Suppressor macrophage treated with lipopolysaccharide for 4 hours (primary cell): ENCODE data around the gene ELANE.

Experiments
- DNase-seq: peaks from one replicate; pipeline ENCODE4 v3.0.0-alpha.2; 2020

Gene ELANE

DNA sequence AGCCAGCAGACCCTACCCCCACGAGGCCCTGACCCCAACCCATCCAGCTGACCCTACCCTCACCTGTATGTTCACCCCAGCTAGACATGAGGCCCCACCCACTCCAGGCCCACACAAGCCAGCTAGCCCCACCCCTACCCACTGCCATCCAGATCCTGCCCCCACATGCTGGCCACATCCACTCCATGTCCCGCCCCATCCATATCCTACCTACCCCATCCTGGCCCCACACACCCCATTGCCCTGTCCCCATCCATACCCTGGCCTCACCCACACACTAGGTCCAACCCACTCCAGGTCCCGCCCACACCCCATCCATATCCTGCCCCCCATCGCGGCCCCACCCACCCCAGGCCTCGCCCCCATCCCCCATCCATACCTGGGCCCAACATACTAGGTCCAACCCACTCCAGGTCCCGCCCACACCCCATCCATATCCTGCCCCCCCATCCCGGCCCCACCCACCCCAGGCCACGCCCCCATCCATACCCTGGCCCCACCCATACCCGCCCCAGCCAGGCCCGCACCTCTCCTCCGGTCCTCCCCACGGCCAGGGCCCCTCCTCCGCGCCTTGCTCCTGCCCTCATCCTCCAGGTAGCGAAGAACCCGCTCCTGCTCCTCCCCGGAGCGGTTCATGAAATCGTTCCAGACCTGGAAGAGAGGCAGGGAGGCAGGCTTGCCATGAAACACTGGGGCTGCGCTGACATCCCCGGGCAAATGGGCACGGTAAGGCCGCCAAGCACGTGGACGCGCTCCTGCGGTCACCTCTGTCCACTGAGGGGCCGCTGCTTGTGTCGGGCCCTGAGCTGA, 48.4 kb downstream of the ELANE start:
- DNase-seq, result no peak

DNA sequence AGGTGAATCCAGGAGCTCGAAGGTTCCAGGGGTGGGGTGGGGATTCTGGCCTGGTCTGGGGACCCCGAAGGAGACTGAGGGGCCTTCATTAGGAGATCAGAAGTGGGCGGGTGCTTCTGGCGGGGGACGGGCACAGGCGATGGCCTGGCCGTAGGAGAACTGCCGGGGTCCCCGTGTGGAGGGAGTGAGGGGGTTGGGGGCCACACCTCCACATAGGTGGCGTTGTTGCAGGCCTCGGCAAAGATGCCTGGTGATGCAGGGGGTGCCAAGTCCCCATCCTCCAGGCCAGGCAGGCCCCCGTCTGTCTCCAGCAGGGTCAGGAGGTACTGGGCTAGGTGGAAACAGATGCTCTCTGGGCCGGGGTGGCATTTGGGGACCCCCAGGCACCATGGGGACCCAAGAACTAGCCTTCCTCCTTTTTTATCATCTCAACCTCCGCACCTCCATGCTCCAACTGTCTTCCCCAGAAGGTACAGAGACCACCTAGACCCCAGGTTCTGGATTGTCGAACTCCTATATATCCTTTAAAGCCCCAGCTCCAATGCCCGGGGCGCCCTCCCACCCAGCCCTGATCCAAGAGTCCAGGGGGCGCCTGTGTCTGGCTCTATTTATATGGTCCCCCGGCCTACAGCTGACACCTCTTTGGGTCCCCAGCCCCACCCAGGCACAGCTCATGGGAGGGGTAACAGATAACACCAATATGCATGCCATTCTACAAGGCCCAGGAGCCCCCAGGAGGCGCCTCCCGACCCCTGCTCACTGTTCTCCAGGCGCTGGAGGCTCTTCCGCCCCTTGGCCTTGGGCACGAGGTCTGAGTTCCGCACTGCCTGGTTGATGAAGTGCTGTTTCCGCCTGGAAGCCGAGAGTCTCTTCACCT, 49.4 kb downstream of the ELANE start:
- no peak for DNase-seq

- DNase-seq, result no peak
These were observed 49.9 kb downstream of the ELANE start for GRCh38 chr19:902093-902370.

DNA sequence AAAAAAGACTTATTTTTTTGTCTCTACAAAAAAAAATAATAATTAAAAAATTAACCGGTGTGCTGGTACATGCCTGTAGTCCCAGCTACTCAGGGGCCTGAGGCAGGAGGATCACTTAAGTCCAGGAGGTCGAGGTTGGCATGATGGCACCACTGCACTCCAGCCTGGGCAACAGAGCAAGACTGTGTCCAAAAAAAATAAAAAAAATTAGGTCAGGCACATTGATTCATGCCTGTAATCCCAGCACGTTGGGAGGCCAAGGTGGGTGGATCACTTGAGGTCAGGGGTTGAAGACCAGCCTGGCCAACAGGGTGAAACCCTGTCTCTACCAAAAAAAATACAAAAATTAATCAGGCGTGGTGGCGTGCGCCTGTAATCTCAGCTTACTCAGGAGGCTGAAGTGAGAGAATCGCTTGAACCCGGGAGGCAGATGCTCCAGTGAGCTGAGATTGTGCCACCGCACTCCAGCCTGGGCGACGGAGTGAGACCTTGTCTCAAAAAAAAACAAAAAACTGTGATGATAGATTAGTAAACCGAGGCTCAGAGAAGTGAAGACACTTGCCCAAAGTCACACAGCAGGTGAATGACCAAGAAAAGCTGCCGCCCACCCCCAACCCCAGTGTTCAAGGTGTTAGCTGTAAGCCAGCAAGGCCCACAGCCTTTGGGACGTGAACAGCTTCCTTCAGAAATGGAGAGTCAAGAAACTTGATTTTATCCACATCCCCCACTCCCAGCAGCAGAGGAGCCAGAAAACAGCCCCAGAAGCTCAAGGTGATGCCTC, 50.5 kb downstream of the ELANE start:
- DNase-seq, result no peak

- no peak for DNase-seq
These were observed 51.2 kb downstream of the ELANE start for GRCh38 chr19:903266-903797.

GRCh38 chr19:904545-904944, 52.4 kb downstream of the ELANE start:
- DNase-seq, result no peak
